Measurements from ENCODE around the gene PIGU. TPM values are rescaled to one million over a fixed set of nuclear protein-coding genes. Genes with fewer than 3 reads are reported as not detected.
A peak's percentile ranks its signal among the peaks of the same experiment; 100 is the strongest.

PIGU gene
- total and polyA plus RNA-seq, 9 of the 15 experiments (the other 6 are each of a cell fraction or from before 2014, with no cell fraction given), result 6.5 to 100 (median 28.1) TPM

DNA sequence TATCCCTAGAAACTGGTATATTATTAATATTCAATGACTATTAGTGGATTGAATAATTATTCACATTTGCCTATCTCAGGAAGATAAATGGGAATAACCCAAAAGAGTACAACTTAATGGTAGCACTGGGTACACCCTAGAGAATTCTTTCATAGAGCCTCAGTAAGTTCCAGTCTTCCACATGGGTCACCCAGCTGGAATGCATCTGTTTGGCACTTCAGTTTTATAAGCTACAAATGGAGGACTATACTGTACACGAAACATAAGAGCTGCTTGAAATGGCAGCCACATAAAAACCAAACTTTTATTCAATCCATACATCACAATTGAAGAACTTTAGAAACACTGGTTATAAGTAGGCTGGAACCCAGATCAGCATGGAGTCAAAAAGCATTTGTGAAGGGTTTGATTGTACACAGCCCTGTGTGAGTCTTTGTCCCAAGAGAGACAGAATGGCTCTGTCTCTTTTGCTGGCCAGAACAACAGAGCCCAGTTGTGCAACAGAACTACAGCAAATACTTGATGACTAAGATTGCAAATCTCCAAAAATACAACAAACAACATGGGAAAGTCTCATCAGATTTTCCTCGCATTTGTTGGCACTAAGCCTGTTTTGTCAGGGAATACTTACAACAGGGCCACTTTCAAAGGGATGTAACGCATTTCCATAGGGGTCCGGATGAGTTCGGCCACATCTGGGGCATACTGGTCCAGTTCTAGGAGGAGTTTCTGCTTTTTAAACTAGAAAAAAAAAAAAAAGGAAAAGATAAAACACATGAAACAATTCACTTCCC, 39.5 kb downstream of the PIGU start:
- Histone ChIP-seq H3K9ac (ENCODE audit: insufficient read depth in 1 of 2, low read depth in 2 of 2, low read length in 2 of 2) (no peak overlapping the region), H4K20me1 (replicated peaks; ENCODE audit: control insufficient read depth, insufficient read depth, low read length) (no peaks in the 10 kb centered on the region), H3K9me1 (ENCODE audit: control insufficient read depth, insufficient read depth, low read length) (no peaks in the 10 kb centered on the region), H3K27me3 (ENCODE audit: control insufficient read depth in 2 of 2, insufficient read depth in 2 of 2, low read length in 2 of 2) (no peaks in the 10 kb centered on the region), H3K79me2 (ENCODE audit: control insufficient read depth, insufficient read depth, low read length) (no peaks in the 10 kb centered on the region), H3K4me3 (no peak overlapping the region), H2AFZ (ENCODE audit: low read depth, low read length) (no peak overlapping the region), H3K9me3 (replicated peaks; ENCODE audit: control insufficient read depth, insufficient read depth, low read depth, low read length) (no peaks in the 10 kb centered on the region), H3K36me3 (ENCODE audit: control insufficient read depth, insufficient read depth, low read length) (peaks cover 45% of the 10 kb centered on the region), H3K27ac (ENCODE audit: extremely low read depth, low read depth, low read length) (no peak overlapping the region), H3K4me1 (replicated peaks in 1 of 2; ENCODE audit: control insufficient read depth in 2 of 2, insufficient read depth in 2 of 2, low read length in 2 of 2) (no peaks in the 10 kb centered on the region), H3K4me2 (ENCODE audit: insufficient read depth, low read length) (no peak overlapping the region)
- ATAC-seq (no peak), FAIRE-seq (peak; percentile 40), DNase-seq (ENCODE audit: extremely low read depth in 1 of 4, low spot score in 3 of 4) (no peak)
- in situ Hi-C loops (cut with MboI) (no loop called here), intact Hi-C loops (cut with micrococcal nuclease) (no loop called here)
- 82% methylated on average over 5 of the region's 5 CpGs for WGBS (ENCODE audit: insufficient coverage, low coverage, missing lambda C conversion rate)
- ChIA-PET POLR2A (no interaction called here), CTCF (ENCODE audit: low intra/inter-chr PET ratio) (no interaction called here)
- no TSS peak for BruUV-seq (replicated peaks)
- TF ChIP-seq ZNF695 (CRISPR knock-in tag; IDR thresholded peaks at IDR 0.05) (no peak), MAFK (IDR thresholded peaks at IDR 0.05; ENCODE audit: low read length) (no peak), ZNF146 (CRISPR knock-in tag; IDR thresholded peaks at IDR 0.05; ENCODE audit: unreplicated experiment) (no peak), E2F3 (CRISPR knock-in tag; IDR thresholded peaks at IDR 0.05) (no peak), PURB (CRISPR knock-in tag; IDR thresholded peaks at IDR 0.05; ENCODE audit: low read depth) (no peak), CTBP1 (IDR thresholded peaks at IDR 0.05; ENCODE audit: borderline replicate concordance) (no peak), ETS2 (tag; IDR thresholded peaks at IDR 0.05; ENCODE audit: borderline replicate concordance, poor library complexity, severe bottlenecking) (no peak), MAFF (IDR thresholded peaks at IDR 0.05; ENCODE audit: low read length) (no peak)
- TF ChIP-seq, protein P1, sequence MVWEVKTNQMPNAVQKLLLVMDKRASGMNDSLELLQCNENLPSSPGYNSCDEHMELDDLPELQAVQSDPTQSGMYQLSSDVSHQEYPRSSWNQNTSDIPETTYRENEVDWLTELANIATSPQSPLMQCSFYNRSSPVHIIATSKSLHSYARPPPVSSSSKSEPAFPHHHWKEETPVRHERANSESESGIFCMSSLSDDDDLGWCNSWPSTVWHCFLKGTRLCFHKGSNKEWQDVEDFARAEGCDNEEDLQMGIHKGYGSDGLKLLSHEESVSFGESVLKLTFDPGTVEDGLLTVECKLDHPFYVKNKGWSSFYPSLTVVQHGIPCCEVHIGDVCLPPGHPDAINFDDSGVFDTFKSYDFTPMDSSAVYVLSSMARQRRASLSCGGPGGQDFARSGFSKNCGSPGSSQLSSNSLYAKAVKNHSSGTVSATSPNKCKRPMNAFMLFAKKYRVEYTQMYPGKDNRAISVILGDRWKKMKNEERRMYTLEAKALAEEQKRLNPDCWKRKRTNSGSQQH (CRISPR knock-in tag; IDR thresholded peaks at IDR 0.05), result no peak

Measured in K562 (cell line).